SK-N-SH treated with all-trans-retinoic acid at 6 μM for 48 hours (cell line): ENCODE measurements around the gene PRKG1.

Experiments used
- CREB5 ChIP-seq: fragments of 250-450 bp; sonication (Bioruptor Pico); IDR thresholded peaks from 2 replicates; pipeline ENCODE4 v1.5.1; 2020; ENCODE audit warnings: low read depth, mild to moderate bottlenecking, moderate library complexity
- ISL1 ChIP-seq: fragments of 250-450 bp; sonication (Bioruptor Pico); IDR thresholded peaks from 2 replicates; pipeline ENCODE4 v2.1.2; 2022; ENCODE audit warnings: mild to moderate bottlenecking, moderate library complexity
- PPARA ChIP-seq: fragments of 250-450 bp; sonication (Bioruptor Pico); IDR thresholded peaks from 2 replicates; pipeline ENCODE4 v1.5.0; 2020; ENCODE audit warnings: mild to moderate bottlenecking, borderline replicate concordance
- ZFP3 ChIP-seq: fragments of 250-450 bp; sonication (Bioruptor Pico); IDR thresholded peaks from 2 replicates; pipeline ENCODE4 v1.5.0; 2020; ENCODE audit warnings: mild to moderate bottlenecking, moderate library complexity

DNA sequence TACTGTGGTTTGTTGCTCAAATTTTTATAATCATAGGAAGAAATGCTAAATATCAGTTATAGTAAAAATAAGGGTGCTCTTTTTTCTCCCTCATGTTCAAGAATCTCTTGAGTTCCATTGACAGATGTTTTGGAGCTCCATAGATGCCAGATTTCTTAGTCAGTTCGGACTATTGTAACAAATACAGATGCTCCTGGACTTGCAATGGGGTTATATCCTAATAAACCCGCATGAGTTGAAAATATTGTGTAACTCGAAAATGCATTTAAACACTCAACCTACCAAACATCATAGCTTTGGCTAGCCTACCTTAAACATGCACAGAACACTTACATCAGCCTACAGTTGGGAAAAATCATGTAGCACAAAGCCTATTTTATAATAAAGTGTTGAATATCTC lies 725.8 kb downstream of the PRKG1 start:
- TF ChIP-seq CREB5 (CRISPR knock-in tag) (no peak), ISL1 (CRISPR knock-in tag) (no peak), ZFP3 (CRISPR knock-in tag) (no peak), PPARA (CRISPR knock-in tag) (no peak)
